Stimulated activated naive CD4-positive, alpha-beta T cell (primary cell): Measurements from ENCODE around the gene EYA2.

Source experiments
- DNase-seq, 6 experiments: peaks; one replicate each; lab custom pipeline; 2025; lab: John Stamatoyannopoulos, UW

The EYA2 gene

DNA sequence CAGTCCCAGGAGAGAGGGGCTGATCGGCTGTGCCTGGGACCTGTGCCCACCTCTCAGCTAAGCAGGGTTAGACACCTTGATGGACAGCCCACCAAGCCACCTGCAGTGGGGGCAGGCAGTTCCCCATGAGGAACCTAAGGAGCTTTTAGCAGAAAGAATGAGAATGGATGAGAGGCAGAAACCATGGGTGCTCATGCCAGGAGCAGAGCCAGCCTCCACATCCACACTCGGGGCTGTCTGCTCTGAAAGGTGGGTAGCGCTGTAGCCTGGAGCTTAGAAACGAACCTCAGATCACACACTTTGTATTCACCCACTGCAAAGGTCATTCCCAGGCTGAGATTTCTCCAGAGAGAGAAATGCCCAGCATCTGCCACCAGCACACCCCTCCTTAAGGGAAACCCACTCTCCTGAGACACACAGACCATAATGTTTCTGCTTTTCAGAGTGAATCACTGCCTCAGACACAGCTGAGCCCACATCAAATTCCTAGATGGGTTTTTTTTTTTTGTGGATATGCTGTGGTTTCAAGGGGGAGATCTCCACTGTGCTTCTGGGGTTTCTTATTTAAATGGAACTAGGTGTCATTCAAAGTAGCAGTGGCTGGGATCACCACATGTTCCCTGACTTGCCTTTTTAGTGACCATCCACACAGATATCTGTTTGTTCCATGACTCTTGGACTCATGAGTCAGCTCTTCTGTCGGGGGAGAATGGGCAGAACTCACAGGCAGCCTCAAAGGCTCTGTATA, 218.9 kb downstream of the EYA2 start:
- DNase-seq: no peak

DNA sequence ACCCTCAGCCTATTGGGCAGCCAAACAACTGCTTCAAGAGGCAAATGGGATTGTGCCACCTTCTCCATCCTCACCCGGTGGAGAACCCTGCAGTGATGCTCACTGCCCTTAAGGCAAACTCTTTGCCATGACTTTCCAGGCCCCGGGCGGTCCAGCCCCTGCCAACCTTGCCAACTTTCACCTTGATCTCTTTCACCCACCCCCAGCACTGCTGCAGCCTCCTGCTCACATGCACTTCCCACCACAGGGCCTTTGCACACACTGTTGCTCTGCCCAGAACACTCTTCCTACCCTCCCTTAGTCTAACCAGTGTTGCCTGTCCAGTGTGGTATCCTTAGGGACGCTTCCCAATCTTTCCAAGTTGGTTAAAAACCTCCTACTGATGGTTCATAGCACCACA, 221.1 kb downstream of the EYA2 start:
- DNase-seq: no peak

DNA sequence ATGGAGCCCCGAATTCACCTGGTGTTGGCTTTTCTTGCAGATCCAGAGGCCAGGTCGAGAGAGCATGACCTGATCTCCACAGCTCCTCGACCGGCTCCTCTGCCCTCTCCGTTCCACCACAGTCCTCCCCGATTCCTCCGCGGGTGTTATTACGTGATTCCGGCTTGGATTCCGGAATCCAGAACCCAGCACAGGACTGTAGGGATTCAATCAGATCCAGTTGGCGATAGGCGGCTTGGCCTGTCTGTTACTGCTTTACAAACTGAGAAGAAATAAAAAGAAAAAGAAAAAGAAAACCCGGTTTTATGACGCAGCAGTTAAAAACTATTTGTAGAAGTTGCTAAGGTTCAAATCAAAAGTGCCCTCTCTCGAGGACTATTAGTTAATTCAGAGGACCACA, 222.7 kb downstream of the EYA2 start:
- no peak for DNase-seq

DNA sequence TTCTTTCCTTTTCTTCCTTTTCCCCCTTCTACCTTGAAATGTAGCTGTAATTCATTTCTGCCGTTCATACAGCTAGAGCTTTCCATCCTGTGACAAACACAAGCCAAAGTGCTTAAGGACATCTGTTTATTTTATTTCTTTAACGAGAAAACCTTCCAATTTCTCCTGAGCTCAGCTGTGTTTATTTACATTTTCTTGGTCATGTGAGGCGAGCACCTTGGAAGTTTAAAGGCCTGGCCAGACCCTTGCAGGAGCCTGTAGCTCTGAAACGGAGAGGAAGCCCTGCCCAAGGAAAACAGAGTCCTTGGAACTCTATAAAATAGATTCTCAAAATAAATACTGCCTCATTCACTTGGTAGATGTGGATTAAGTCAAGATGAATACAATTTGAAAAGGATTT, 223.1 kb downstream of the EYA2 start:
- DNase-seq: no peak

DNA sequence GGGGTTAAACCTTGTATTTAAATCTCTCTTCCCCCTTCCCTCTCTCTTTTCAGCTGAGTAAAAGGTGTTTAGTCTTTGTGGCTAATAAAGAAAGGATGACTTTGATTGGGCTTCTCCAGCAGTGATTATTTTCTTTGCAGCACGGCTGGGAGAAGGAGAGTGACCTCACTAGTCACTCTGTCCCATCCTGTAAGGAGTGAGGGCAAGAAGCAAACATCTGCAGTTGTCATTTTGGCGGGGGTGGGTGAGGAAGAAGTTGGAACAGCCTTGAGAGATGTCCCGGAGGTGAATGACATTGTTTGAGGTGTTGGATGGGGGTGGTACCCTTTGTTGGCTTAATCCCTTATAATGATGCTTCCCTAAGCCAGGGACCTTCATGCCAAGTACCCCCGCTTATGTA, 223.6 kb downstream of the EYA2 start:
- DNase-seq: no peak

DNA sequence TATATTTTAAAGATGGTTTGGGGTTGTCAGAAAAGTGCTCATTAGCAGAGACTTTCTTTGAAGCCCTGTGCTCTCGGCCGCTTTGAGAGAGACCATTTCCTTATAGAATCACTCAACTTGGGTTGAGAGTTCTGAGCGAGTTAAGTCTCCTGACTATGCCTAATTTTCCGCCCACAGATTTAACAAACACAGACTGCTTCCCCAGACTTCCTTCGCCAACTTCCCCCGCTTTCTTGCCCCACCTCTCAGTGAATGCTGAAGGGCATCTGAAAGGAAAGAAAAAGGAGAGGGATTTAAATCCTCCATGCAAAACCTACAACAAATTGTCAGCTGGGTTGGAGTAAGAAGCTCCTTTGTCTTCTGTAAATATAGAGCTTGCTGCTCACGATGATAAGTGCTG, 224.0 kb downstream of the EYA2 start:
- no peak for DNase-seq

DNA sequence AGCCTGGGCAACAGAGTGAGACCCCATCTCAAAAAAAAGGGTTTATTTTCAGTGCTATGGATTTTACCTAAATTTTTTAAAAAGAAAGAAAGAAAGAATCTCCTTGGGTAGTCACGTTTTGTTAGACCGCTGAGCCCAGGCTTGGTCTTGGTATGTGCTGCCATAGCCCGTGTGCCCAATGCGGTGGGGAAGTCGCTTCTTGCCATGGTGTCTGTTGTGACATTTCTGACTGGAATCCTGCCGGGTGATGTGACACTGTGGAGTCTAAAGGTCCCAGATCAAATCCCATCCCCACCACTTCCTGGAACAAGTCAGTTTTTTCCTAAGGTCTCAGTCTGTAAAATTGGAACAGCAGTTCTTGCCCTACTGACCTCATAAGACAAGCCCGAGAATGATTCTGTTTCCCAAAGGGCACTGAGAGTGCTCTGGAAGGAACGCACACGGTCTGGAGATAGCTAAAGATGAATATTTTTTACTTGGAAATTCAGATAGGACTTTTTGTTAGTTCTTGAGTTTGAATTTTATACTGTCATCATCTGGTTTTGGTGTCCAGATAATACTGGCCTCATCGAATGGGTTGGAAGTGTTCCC, 225.8 kb downstream of the EYA2 start:
- DNase-seq: no peak

DNA sequence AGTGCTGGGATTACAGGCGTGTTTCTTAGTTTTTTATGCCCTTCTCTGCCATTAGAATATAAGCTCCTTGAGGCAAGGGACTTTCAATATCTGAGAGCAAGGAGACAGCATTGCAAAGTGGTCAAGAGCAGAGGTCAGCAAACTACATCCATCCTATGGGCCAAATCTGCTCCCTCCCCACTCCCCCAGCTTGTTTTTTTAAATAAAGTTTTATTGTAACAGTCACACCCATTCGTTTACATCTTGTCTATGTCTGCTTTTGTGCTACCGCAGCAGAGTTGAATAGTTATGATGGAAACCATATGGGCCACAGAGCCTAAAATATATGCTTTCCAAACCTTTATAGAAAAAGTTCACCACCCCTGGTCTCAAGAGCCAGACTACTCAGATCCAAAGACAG, 227.9 kb downstream of the EYA2 start:
- DNase-seq: no peak

DNA sequence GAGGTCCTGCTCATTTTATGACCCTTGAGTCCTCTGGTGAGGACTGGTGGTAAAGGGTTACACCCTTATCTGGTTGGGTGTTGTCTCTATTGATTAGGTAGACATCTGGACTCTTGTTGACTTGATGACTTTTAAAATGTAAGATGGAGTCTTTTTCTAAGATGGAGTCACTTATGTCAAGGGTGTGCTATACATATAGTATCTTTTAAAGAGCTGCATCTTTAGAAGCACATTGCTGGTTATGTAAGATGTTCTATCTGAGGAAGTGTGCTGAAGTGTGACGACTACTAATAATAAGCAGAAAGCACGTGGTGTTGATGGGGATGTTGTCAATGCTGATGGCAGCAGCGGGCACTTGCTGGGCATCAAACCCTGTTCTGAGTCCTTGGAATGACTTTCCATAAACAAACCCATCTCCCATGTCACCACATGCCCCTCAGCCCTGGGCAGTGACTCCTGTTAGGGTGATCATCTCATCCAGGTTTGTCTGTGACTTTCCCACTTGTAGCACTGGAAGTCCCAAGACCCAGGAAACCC, 229.6 kb downstream of the EYA2 start:
- no peak for DNase-seq

DNA sequence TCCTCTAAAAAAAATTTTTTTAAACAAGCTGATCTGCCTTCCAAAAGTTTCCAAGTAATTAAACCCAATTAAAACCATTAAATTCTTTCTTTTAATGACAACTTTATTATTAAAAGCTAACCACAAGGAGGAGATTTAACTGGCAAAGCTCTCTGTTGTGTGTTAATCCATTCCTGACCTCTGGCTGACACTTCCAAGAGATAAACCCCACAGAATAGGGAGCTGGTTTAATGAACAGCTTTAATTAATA, 230.8 kb downstream of the EYA2 start:
- DNase-seq: no peak

DNA sequence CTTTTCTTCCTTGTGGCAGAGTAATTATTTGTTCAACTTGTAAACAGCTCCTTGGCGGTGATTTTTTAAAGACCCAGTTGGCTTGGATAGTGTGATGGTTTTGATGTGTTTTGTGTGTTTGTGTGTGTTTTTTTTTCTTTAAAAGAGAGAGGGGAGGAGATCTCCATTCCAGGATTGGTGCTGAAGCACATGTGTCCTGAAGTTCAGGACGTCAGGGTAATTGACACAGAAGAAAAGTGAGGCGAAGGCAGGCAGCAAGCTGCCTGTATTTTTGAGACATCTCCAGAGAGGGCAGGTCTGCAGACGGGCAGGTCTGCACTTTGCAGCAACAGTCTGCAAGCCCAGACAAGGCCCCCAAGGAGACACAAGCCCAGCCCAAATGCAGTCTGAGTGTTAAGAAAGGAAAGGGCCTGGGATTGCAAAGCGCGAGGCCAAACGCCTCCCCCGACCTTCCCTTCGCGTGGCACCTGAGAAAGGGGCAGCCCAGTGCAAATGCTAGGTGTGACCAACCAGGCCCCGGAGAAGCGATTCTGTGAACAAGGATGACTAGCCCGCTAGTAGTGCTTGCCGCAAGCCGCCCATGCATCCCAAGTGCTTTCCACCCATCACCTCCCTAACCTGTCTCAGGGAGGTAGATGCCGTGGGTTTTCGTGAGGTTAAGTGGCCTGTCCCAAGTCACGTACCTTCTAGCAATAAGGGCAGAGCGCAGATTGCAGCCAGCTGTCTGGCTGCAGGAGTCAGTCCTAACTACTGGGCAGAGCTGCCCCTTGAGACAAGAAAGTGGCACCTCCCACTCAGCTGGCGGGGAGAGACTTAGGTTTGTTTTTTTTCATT, 231.3 kb downstream of the EYA2 start:
- DNase-seq: no peak

DNA sequence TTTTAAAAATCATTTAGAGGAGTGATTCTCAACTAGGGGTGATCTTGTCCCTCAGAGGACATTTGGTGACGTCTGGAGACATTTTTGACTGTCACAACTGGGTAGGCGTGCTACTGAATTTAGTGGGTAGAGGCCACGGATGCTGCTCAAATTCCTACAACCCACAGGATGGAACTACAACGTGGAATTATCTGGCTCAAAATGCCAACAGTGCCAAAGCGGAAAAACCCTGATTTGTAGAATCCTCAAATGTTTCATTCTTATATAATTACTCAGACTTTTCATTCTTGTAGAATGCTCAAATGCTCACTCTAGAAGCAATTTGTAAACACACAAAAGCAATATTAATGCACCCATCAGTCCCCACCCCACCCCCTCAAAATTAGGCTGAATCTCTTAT, 232.1 kb downstream of the EYA2 start:
- DNase-seq: no peak

DNA sequence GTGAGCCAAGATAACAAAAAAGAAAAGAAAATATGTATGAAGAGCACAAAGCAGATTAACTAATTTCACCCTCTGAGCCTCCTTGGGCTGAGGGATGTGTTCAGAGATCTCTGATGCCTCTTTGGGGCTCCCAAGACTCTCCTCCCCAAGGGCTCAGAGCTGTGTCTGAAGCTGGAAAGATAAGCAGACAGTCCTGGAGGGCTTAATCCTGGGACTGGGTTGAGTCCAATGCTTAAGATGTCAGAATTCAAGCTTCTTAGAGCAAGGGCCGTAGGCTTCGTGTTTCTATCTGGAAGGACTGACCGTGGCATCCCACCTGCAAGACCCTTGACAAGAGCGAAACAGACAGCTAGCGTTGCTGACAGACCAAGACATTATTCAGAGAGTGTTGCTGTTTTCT, 232.9 kb downstream of the EYA2 start:
- no peak for DNase-seq

DNA sequence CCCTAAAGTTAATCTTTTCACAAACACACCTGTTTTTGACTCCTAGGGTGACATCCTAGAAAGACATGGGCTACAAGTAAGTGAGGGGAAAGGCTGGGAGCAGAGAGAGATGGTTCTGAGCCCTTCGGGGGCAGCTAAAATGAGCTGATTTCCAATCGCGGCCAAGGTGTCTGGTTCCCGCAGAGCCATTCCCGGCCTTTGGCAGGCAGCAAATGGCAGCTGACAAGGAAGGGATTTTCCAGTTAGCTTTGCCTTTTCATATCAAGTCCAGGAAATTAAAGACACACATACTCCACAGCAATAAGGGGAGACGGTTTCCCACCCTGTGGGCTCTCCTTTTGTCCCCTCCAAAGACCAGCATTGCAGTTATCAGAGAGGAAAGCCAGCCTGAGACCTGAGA, 233.4 kb downstream of the EYA2 start:
- no peak for DNase-seq

DNA sequence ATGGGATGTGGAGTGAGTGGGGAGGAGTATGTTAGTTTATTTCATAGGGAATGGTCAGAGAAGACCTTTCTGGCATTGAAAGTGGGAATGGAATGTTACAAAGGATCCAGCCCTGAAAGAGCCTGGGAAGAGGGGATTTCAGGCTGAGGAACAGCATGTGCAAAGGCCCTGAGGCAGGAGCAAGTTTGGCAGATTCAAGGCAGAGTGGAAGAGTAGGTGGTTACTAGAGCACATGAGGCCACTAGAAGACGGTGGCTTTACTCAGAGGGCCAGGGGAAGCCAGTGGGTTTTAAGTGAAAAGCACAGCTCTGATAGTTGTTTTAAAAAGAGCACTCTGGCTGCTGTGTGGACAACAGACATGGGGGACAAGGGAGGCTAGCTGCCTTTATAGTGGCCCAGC, 234.7 kb downstream of the EYA2 start:
- no peak for DNase-seq

DNA sequence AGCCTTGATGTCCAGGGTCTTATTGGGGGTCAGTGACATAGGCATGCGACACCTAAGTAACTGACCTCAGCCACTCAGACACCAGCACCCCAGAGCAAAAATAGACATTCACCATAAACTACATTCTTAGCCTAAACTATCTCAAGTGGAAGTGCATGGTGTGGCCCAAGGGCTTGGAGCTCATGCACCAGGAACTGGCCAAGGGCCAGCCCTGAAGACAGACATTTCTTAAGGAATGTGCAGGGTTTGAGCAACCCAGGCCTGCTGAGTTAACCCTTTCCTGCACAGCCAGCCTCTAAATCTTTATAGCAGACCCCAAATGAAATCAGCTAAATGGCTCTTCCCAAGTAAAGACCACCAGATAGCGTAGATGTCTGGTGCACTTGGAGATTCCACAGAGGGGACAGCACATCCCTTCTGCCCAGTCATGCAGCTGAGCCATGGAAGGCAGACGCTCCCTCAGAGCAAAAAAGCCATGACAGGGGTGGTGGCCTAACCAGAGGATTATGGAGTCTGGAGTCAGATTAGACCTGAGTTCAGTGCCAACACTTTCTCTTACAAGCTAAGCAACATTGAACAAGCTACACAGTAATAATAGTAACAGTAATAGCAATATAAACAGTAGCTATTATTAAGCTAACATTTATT, 239.3 kb downstream of the EYA2 start:
- no peak for DNase-seq

DNA sequence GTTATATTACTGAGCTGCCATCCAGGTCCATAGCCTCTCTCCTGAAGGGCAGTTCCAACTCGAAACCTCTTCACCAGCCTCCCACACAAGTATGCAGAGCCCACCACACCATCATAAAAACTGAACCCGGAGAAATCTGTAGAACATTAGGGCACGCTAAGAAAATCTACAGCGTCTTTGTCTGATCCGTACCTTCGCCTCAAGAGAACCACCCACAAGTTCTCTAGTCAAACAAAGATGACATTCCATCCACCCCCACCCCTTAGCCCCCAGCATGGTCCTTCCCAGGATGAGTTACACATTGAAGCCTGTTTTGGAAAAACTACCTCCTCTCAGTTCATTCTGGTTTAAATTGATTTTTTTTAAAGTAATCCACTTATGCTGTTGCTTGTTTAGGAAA, 242.1 kb downstream of the EYA2 start:
- no peak for DNase-seq

DNA sequence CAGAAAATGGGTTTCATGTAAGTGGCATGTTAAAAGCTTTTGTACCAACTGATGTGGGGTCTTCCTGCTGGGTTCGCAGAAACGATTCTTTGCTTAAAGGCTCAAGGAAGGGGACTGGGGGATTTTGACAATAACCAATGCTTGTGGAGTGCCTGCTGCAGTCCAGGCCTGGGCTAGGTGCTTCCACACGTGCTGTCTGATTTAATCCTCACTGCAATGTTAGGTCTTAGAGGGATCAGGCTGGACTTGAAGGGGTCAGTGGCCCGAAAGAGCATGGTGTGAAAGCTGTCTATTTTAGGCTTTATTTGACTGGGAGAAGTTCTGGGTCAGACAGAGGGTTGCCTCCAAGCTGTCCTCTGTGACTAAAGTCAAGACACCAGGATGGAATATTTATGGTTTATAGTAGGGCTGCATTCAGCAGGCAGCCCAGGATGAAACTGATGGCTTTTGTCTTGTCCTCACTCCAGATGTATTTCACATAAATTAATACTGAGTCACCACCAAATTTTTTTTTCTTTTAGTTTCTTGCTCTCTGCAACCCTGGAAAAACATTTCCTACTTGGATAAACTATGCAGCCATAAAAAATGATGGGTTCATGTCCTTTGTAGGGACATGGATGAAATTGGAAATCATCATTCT, 242.7 kb downstream of the EYA2 start:
- DNase-seq: no peak

DNA sequence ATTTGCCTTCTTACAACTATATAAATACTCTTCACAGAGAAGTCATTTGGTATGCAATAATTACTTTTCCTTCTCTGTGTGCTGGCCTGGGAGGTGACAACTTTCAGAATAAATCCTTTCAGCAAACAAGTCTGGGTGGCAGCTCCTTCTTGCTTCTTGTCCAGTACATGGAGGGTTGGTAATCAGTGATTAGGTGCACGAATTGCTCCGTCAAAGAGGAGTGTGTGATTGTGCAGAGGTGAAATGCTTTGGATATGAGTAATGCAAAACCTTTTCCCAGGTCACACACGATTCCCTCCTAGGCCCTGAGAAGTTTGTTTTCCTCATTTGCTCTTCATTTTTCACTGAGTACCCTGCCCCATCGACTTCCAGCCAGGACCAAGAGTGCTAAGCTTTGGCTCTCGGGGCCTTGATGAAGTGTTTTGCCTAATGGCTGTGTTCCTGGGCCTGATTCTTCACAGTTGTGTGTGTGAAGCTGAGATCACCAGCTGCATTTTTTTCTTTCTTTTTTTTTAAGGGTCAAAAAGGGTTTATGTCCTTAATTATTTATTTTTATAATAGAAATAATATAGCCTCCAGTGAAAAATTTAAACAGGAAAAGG, 245.4 kb downstream of the EYA2 start:
- DNase-seq: no peak

DNA sequence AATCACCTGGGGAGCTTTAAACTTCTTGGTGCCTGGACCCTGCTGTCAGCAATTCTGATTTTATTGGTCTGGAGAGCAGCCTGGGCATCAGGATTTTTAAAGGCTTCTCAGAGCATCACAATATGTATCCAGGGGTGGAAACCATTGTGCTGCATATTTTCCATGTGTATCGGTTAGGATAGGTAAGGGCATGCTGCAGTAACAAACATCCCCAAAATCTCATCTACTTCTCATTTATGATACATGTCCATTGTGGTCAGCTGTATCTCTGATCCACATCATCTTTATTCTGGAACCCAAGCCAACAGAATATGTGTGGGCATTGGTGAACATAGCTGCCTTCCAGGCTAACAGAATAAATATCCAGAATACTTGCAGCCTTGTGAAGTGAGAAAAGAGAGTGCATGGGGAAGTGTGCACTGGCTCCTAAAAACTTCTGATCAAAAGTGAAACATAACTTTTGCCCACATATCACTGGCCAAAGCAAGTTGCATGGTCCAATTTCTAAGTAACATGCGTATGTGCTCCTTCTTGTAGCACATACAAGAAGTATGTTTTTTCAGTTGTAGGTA, 246.8 kb downstream of the EYA2 start:
- no peak for DNase-seq

DNA sequence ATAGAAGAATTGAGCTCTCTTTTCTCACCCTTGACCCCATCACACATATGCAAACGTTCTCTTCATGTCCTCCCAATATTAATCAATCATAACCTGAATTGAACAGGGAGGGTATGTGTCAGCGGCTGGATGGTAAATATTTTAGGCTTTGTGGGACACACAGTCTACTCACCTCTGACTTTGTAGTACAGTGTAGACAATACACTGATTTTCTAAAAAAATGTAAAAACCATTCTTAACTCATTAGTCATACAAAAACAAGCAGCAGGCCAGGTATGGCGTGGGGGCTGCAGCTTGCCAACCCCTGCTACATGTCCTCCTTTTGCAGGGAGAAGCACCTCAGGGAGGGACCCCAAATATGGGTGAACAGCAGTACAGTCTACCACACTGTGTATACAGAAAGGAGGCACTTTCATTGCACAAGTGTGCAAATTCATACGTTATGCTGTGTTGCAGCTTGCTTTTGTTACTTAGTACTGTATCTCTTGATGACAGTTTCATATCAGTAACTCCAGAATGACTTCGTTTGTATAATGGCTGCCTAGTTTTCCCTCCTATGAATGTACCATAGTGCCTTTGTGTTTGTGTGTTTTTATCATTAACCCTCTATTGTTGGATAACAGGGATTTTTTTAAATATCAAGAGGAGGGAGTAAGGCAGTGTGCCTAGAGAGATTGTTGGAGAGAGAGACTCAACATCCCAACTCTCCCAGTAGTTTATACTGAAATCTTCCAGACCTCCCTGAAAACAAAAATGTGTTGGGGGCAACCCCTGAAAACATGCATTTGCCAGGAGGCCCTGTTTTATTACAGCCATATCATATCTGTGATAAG, 247.5 kb downstream of the EYA2 start:
- no peak for DNase-seq
